ENCODE results near the gene SHISA2. TPM values are rescaled to one million over a fixed set of nuclear protein-coding genes. Genes with fewer than 3 reads are reported as not detected.
A peak's percentile ranks its signal among the peaks of the same experiment; 100 is the strongest.

The SHISA2 gene
- total RNA-seq, 1 experiment from 2014 or later, result not detected

DNA sequence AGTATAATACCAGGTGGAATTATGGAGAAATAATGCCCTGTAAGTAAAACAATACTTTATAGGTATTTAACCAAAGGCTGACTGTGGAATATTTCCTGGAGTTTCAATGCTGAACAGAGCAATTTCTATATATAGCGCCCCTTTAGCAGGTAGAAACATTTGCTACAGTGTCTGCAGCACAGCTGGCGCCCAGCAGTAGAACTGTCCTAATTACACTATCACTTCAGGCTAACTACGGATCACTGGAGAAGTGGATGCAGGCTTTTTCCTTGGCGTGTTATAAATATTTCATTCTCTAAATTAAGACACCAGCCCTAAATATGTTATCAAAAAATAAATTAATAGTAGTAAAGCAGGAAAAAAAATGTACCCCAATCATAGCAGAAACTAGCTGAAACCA, 3.1 kb downstream of the SHISA2 start:
- DNase-seq (ENCODE audit: low spot score), result no peak

DNA sequence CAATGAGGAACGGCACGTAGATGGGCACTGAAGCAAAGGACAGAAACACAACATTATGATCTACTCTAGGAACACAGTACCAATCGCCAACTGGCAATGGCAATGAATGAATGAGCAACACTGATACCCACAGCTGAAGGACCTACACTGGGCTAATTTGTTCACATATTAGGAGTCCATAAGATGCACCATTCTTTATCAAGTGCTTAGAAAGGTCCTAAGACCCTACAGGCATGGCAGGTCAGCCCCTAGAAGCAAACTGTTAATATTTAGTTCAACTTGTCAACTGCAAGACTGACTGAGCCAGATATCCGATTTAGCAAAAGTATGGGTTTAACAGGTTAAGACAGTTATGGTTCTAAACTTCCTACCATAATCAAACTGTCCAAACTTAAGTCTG, 4.8 kb downstream of the SHISA2 start:
- DNase-seq (ENCODE audit: low spot score), result no peak

DNA sequence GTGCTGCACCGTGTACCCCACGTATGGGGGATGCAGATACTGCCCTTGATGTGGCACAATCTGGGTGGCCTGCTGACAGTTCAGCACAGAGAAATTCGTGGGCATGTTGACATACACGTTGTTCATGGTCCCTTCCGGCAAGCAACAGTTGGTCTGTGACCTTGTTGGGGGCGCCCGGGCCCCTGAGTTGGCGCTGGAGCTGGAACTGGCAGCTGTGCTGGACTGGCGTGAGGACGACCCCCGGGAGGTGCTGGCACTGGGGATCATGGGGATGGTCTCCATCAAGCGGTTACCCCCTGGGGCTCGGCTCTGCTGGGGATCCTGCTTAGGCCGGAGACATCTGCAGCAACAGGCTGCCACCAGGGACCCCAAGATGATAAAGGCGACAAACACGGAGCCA, 5.2 kb downstream of the SHISA2 start:
- no peak for DNase-seq (ENCODE audit: low spot score)

DNA sequence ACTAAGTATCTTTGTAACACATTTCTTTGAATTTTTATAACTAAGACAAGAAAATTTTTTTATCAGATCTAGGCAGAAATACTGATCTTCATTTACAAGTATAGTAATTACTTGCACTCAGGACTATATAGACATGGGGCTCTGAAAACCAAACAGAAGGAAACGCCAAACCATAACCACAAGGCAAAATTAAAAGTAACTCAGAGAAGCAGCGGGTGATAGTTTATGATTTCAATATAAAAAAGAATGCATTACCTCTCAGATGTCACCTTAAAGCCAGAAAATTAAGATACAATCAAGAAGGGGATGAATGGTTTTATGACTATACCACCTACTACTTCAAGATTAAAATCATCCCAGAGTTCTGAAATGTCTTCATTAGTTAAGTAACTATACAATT, 6.7 kb downstream of the SHISA2 start:
- no peak for DNase-seq (ENCODE audit: low spot score)

DNA sequence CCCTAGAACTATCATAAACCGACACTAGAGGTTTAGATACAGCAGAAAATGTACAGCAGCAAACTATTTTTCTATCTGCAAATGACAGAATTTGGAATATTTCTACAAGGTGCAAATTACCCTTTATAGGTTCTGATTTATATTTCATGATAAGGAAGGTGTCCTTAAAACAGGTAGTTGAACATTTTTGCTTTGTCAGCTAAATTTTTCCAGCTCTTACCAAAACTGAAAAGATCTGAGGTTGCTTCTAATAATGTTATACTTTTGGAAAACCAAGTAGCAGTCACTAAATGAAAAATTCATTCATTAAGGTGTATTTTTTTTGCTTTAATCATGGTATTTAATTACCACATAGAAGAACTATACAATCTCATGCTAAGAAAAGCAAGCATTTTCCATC, 9.0 kb downstream of the SHISA2 start:
- DNase-seq (ENCODE audit: low spot score), result no peak

DNA sequence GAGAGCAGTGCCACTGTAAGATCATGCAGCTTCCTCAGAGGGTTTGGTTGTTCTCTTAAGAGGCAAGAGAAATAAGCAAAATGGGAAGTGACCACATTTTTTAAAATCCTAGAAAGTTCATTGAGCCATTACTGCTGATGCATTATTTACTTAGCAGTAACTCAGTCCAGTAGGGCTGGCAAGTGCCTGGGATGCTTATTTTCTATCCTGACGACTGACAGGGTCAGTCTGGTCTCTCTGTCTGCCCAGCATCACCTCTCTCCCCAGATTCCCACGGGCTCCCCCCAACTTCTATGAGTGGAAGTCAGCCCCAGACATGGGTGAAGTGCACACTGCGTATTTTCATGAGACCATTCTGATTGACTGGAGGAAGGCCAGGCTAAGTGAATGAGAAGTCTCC, 10.4 kb downstream of the SHISA2 start:
- DNase-seq (ENCODE audit: low spot score), result no peak

DNA sequence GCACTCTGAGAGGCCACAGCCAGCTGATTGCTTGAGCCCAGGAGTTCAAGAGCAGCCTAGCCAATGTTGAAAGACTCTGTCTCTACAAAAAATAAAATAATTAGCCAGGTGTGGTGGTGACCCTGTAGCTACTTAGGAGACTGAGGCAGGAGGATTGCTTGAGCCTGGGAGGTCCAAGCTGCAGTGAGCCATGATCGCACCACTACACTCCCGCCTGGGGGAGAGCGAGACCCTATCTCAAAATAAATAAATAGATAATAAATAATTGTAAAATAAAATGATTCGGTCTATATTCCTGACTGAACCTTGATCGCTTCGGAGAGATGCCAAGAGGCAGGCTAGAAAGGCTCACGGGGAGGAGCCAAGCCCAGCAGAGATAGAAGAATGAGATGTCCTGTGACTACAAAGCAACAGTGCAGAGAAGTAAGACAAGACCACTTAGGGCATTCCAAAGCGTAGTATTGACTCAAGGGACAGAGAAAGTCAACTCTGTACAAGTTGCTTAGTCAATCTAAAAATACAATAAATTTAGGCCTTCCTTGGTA, 12.8 kb downstream of the SHISA2 start:
- DNase-seq (ENCODE audit: low spot score), result no peak

DNA sequence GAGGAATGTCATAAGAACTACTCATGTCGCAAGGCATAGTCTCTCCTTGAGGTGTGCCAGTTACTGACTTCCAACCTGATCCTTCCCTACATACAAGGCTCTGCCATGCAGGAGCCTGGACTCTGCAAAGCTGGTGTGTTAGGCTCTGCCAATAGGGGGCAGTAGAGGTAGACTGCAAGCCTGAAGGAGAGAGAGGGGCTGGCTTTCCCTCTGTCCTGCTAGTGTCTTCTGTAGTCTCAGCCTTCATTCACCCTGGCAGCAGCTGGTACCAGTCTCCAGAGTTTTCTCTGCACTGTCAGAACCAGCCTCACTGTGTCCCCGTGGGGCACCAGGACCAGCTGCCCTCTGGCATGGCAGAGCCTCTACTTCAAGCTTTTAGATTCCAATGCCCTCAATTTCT, 14.5 kb downstream of the SHISA2 start:
- DNase-seq (ENCODE audit: low spot score), result peak; percentile 30

- DNase-seq (ENCODE audit: low spot score), result no peak
These were observed 15.4 kb downstream of the SHISA2 start for GRCh38 chr13:26036383-26036782.

DNA sequence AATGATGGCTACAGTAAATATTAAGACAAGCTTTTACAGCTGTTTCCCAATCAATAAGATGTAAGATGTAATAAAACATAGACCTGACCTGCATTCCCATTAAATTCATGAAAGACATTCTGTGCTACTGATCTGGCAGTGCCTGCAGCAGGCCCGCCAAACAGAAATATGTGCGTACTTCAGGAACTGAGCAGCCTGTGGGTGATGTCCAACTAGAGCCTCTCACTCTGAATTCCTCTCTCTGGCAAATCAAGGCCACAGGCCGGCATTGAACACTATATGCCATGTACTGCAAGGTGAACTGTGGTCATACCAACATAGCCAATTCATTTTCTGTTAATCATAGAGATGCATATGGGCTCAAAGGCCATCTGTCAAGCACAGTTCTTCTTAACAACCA, 17.8 kb downstream of the SHISA2 start:
- DNase-seq (ENCODE audit: low spot score), result no peak

DNA sequence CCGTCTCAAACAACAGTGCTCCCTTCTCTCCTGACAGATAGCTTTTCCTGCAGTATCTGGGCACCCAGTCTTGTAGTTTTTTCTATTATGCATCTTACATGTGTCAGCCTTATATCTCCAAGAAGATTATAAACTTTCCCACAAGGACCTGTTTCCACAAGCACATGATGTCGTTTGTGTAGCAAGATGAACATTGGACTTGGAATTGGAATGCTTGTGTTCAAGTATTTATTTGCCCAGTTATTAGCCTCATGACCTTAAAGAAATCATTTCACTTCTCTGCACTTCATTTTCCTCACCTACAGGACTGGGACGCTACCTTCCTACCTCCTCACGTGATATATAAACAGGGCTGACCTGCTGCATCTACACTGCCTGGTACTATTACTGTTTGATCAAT, 21.5 kb downstream of the SHISA2 start:
- DNase-seq (ENCODE audit: low spot score), result no peak

DNA sequence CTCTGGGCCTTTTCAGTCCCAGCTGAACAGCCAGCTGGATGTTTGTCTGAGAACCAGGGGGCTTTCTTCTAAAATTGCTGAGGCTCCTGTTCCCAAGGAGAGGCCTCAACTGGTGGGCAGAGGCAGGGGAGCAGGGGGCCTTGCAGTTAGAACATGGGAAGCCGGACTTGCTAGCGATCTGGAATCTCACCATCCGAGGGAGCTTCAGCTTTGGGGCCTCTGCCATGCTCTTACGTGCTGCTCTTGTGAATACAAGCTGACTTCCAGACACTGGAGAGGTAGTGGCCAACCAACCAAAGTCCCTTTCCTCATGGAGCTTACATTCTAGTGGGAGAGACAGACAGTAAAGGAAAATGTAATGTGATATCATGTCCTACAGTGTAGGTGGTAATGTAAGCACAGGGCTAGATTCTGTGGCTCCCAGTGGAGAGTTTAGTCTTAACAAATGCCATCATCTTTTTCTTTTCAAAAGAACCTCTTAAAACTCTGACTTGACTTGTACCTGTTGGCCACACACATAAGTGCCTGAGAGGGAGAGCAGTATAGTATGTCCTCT, 22.2 kb downstream of the SHISA2 start:
- DNase-seq (ENCODE audit: low spot score), result no peak

DNA sequence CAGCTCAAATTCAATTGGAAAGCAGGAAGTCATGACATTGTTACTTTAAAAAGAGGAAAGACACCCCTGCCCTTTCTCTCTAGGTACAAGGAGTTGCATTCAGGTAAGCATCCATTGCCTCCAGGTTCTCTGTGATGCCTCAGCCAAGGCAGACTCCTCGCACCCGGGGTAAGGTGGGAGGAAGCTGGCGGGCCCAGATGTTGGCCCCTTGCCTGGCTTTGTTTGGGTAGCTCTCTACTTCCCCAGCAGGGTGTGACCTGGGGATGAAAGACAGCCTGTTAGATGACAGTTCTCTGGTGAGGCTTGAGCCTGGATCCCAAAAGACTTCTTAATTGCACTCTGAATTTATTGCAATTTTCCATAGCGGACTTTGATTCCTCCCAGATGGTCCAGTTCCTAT, 25.6 kb downstream of the SHISA2 start:
- DNase-seq (ENCODE audit: low spot score), result no peak

GRCh38 chr13:26025771-26026170, 26.0 kb downstream of the SHISA2 start:
- DNase-seq (ENCODE audit: low spot score), result no peak

DNA sequence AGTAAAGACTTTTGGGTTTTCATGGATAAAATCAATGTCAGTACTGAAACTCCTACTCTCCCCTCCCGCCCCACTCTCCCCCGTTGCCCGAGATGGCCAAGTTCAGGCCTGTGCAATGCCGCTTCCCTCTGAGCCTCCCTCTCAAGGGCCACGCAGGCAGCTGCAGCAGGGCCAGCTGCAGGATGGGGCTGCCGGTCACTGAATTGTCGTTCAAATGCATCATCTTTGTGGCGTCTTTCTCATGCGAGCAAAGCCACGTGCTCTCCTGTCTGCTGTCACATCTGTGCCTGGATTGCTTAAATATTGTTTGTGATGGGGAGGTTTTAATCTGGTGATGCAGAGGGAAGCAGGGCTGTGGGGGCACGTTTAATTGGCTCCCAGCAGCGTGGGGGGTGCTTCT, 26.6 kb downstream of the SHISA2 start:
- no peak for DNase-seq (ENCODE audit: low spot score)

GRCh38 chr13:26024558-26024957, 27.3 kb downstream of the SHISA2 start:
- no peak for DNase-seq (ENCODE audit: low spot score)

DNA sequence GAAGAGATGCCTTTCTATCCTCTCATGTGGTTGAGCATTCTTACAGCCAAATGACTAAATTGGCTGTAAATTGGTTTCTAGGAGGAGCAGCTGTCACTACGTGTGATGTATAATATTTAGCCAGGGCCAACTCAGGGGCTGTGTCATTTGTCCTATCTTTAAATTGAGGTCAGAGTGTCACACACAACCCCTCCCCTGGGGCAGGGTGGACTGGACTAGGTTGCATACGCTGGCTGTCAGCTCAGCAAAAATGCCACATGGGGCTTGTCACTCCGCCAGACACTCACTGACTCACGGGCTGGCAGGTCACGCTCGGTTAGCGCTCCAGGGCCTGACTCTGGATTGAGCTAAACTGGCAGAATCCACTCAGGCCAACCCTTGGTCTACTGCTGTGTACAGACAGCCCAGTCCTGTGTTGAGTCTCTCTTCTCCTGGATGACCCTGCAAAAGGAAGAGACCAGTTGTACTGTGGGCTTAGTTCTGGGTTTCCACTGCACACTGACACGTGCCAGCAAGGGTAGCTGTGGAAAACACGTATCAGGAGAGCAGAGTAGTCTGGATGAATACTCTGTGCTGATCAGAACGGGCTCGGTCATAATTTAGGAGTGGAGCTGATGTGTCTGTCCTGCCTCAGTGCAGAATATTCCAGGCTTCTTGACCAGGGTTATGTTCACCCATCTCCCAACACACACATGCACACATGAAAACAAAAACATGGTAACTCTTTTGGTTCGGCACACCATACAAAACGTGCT, 29.1 kb downstream of the SHISA2 start:
- DNase-seq (ENCODE audit: low spot score), result peak; percentile 87

DNA sequence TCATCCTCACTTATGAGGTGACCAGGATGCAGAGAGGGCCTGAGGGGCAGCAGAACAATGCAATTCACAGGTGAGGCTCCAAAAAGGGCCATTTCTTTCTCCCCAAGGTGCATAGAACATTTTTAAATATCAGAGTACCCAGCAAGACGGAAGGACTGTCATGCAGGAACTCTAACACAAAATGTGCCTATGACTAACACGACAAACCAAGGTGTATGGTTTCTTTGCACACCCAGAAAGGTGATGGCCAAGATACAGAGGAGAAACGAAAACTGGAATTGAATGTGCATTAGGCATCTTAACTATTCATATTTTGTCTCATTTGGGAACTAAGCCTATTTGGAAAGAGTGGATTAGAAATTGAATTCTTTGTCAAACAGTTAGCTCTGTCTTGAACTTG, 29.9 kb downstream of the SHISA2 start:
- DNase-seq (ENCODE audit: low spot score), result no peak

- DNase-seq (ENCODE audit: low spot score), result no peak
These were observed 30.3 kb downstream of the SHISA2 start for GRCh38 chr13:26021516-26021915.

DNA sequence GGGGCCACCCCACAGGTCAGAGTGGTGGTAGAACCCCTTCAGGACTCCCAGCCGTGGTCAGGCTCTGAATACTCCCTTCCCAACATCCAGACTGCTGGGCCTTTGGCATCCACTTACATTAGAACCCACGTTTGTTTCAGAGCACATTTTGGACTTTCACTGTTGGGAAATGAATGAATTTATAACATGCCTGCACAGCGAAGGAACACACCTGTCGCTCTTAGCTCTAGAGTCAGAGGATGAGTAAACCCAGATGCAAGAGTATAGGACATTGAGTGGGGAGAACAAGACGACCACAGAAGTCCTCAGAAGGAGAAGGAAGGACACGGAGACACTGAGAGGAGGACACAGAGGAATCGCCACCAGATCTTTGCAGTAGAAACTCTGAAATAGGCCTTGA, 30.9 kb downstream of the SHISA2 start:
- DNase-seq (ENCODE audit: low spot score), result no peak

DNA sequence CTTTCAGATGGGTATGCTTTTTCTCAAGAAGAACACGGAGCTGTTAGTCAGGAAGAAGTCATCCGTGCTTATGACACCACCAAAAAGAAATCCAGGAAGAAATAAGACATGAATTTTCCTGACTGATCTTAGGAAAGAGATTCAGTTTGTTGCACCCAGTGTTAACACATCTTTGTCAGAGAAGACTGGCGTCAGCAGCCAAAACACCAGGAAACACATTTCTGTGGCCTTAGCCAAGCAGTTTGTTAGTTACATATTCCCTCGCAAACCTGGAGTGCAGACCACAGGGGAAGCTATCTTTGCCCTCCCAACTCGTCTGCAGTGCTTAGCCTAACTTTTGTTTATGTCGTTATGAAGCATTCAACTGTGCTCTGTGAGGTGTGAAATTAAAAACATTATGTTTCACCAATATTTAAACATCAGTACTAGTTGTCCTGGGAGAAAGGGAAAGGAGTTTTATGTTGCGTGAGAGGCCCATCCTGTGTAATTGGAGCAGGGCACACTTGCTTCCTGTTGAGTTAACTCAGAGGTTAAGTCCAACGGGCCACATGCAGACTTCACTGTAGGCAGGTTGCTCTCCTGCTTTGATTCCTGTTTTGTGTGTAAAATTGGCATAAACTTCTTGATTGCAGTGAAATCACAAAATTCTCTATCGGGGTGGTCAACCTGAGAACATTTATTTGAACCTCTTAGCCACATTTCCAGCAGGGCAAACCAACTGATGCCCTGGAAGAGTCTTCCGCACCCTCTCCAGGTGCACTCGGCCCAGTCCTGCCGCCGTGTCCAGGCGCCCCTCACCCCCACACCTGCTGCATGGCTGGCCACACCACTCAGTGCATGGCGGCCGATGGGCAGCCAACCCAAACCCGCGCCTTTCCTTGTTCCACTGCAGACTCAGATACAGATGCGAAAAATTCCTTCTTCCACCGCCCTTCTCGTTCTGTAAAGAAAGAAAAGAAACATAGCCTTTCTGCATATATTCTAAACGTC, 31.6 kb downstream of the SHISA2 start:
- DNase-seq (ENCODE audit: low spot score), result peak; percentile 87

GRCh38 chr13:26019251-26019650, 32.6 kb downstream of the SHISA2 start:
- peak; percentile 21 for DNase-seq (ENCODE audit: low spot score)

Data from H4 (cell line).